HepG2 (cell line): ENCODE results near the gene CCDC57. TPM values are rescaled to one million over a fixed set of nuclear protein-coding genes. Genes with fewer than 3 reads are reported as not detected.

ENCODE experiments used
- BORCS8-MEF2B ChIP-seq: sonication (generic); formaldehyde crosslinking; IDR thresholded peaks from 2 replicates; pipeline ENCODE4 v1.8.0; 2022; ENCODE audit warnings: mild to moderate bottlenecking, missing genetic modification reagents
- CENPT ChIP-seq: sonication (generic); formaldehyde crosslinking; IDR thresholded peaks from 2 replicates; pipeline ENCODE4 v1.8.0; 2022; ENCODE audit warnings: low read depth, mild to moderate bottlenecking, moderate library complexity, missing genetic modification reagents
- HMG20B ChIP-seq: conservative IDR thresholded peaks from 2 replicates; pipeline ENCODE4 v1.6.1; 2016; ENCODE audit warnings: missing genetic modification reagents, missing compliant biosample characterization
- KLF6 ChIP-seq: IDR thresholded peaks from 2 replicates; pipeline ENCODE4 v1.8.0; 2016; ENCODE audit warnings: missing biosample characterization, missing genetic modification reagents
- MEIS2 ChIP-seq: sonication (generic); formaldehyde crosslinking; IDR thresholded peaks from 2 replicates; pipeline ENCODE4 v1.9.0; 2021; ENCODE audit warnings: mild to moderate bottlenecking, missing genetic modification reagents
- MXD4 ChIP-seq: IDR thresholded peaks from 2 replicates; pipeline ENCODE4 v1.6.1; 2016; ENCODE audit warnings: mild to moderate bottlenecking, missing biosample characterization, missing genetic modification reagents
- NCOR1 ChIP-seq: fragments of 200-600 bp; sonication (generic); IDR thresholded peaks from 2 replicates; pipeline ENCODE4 v1.7.0; 2017; ENCODE audit warnings: antibody characterized with exemption, low read length, borderline replicate concordance
- PAF1 ChIP-seq: IDR thresholded peaks from 2 replicates; pipeline ENCODE4 v1.6.1; 2016; ENCODE audit warnings: missing genetic modification reagents, missing compliant biosample characterization
- POLR2G ChIP-seq: fragments of 200-400 bp; formaldehyde crosslinking; IDR thresholded peaks from 2 replicates; pipeline ENCODE4 v1.6.1; 2018; ENCODE audit warnings: mild to moderate bottlenecking, low read depth, low read length, moderate library complexity
- RFXANK ChIP-seq: IDR thresholded peaks from 2 replicates; pipeline ENCODE4 v1.6.1; 2016
- SNAI1 ChIP-seq: sonication (generic); formaldehyde crosslinking; IDR thresholded peaks from 2 replicates; pipeline ENCODE4 v1.5.0; 2020; ENCODE audit warnings: mild to moderate bottlenecking, missing genetic modification reagents, borderline replicate concordance
- SOX13 ChIP-seq, 3 experiments: fragments of 450-650 bp in 1 of 3; sonication (generic) in 1 of 3; formaldehyde crosslinking in 1 of 3; IDR thresholded peaks in 2 of 3; conservative IDR thresholded peaks in 1 of 3; 2 replicates each; pipeline versions ENCODE4 v1.5.0 to v1.6.1; 2016 to 2020; ENCODE audit warnings: antibody characterized with exemption in 1 of 3, mild to moderate bottlenecking in 1 of 3, missing compliant biosample characterization in 1 of 3, missing genetic modification reagents in 1 of 3, moderate library complexity in 1 of 3
- SPEN ChIP-seq: sonication (generic); formaldehyde crosslinking; IDR thresholded peaks from 2 replicates; pipeline ENCODE4 v1.5.1; 2020; ENCODE audit warnings: low read depth, mild to moderate bottlenecking, missing genetic modification reagents
- THAP11 ChIP-seq: IDR thresholded peaks from 2 replicates; pipeline ENCODE4 v1.6.1; 2016; ENCODE audit warnings: missing biosample characterization, missing genetic modification reagents
- ZFP36L1 ChIP-seq: sonication (generic); formaldehyde crosslinking; IDR thresholded peaks from 2 replicates; pipeline ENCODE4 v1.8.0; 2022; ENCODE audit warnings: mild to moderate bottlenecking, missing genetic modification reagents, moderate library complexity
- ZFX ChIP-seq: sonication (generic); formaldehyde crosslinking; IDR thresholded peaks from 2 replicates; pipeline ENCODE4 v1.4.0; 2020; ENCODE audit warnings: mild to moderate bottlenecking, low read depth, missing genetic modification reagents, moderate library complexity
- ZMAT3 ChIP-seq: sonication (generic); formaldehyde crosslinking; conservative IDR thresholded peaks from 2 replicates; pipeline ENCODE4 v1.7.0; 2021; ENCODE audit warnings: missing genetic modification reagents
- ZNF329 ChIP-seq: sonication (generic); formaldehyde crosslinking; IDR thresholded peaks from 2 replicates; pipeline ENCODE4 v1.9.0; 2021; ENCODE audit warnings: low read depth, mild to moderate bottlenecking, missing genetic modification reagents
- ZNF383 ChIP-seq: sonication (generic); formaldehyde crosslinking; IDR thresholded peaks from 2 replicates; pipeline ENCODE4 v1.4.0; 2020; ENCODE audit warnings: missing genetic modification reagents, mild to moderate bottlenecking, borderline replicate concordance
- ZNF44 ChIP-seq: sonication (generic); formaldehyde crosslinking; IDR thresholded peaks from 2 replicates; pipeline ENCODE4 v1.5.1; 2020; ENCODE audit warnings: mild to moderate bottlenecking, missing genetic modification reagents
- ZNF441 ChIP-seq: sonication (generic); formaldehyde crosslinking; IDR thresholded peaks from 2 replicates; pipeline ENCODE4 v1.7.0; 2021; ENCODE audit warnings: missing genetic modification reagents, borderline replicate concordance
- ZNF720 ChIP-seq: sonication (generic); formaldehyde crosslinking; IDR thresholded peaks from 2 replicates; pipeline ENCODE4 v1.4.0; 2020; ENCODE audit warnings: missing genetic modification reagents
- ZNF724P ChIP-seq: sonication (generic); formaldehyde crosslinking; IDR thresholded peaks from 2 replicates; pipeline ENCODE4 v1.8.0; 2022; ENCODE audit warnings: missing genetic modification reagents, borderline replicate concordance
- polyA plus RNA-seq, 8 experiments: library from polyadenylated mRNA; depleted of rRNA in 3 of 8; stranded (reverse) in 7 of 8; unstranded in 1 of 8; fragments of >200 nt; fragmentation: Illumina TruSeq in 4 of 8; extraction: Trizol in 4 of 8; gene quantifications; 2 replicates each; pipeline versions ENCODE4 v1.2.1 to v1.2.3, GENCODE V29; 2011 to 2016; ENCODE audit warnings: low read depth in 4 of 8, missing spikeins in 1 of 8, mixed read lengths in 1 of 8; ENCODE audit not compliant: insufficient read depth in 1 of 8
- total RNA-seq, 5 experiments: library from RNA; depleted of rRNA; stranded (reverse); fragments of >200 nt; fragmentation: Illumina TruSeq; extraction: Trizol; gene quantifications; 2 replicates each; pipeline ENCODE4 v1.2.3, GENCODE V29; 2016; ENCODE audit warnings: low read depth in 1 of 5
- TF ChIP-seq, protein P1 (sequence below): sonication (generic); formaldehyde crosslinking; conservative IDR thresholded peaks from 2 replicates; pipeline ENCODE4 v1.8.1; 2023; ENCODE audit warnings: missing genetic modification reagents
- TF ChIP-seq, protein P2 (sequence below): sonication (generic); formaldehyde crosslinking; IDR thresholded peaks from 2 replicates; pipeline ENCODE4 v1.5.0; 2020; ENCODE audit warnings: missing genetic modification reagents, mild to moderate bottlenecking, borderline replicate concordance
- TF ChIP-seq, protein P3 (sequence below): sonication (generic); formaldehyde crosslinking; IDR thresholded peaks from 2 replicates; pipeline ENCODE4 v1.5.1; 2020; ENCODE audit warnings: mild to moderate bottlenecking, missing genetic modification reagents, borderline replicate concordance
- TF ChIP-seq, protein P4 (sequence below): sonication (generic); formaldehyde crosslinking; IDR thresholded peaks from 2 replicates; pipeline ENCODE4 v1.8.1; 2023; ENCODE audit warnings: mild to moderate bottlenecking, missing genetic modification reagents, borderline replicate concordance
- TF ChIP-seq, protein P5 (sequence below): sonication (generic); formaldehyde crosslinking; IDR thresholded peaks from 2 replicates; pipeline ENCODE4 v1.8.0; 2022; ENCODE audit warnings: low read depth, missing genetic modification reagents

The CCDC57 gene
- total and polyA plus RNA-seq, 2 of the 13 experiments (the other 11 are each of a cell fraction or from before 2014, with no cell fraction given): 59.3 to 59.9 TPM

DNA sequence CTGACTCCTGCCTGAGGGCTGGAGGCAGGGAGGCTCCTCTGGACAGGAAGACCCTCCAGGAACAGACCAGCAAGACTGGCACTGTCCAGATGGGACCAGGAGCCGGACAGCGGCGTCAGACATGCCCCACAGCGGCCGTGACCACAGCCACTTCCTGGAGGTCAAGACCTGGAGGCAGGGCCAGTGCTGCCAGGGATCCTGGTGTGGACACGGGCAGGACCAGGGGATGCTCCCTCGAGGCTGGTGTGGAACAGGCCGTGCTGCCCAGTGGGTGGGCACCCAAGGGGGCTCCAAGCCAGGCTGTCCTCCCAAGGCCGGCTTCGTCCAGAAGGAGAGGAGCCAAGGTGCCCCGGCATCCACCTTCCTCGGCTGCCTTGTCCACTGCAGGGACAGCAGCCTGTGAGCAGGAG lies 4.5 kb upstream of the CCDC57 start (continued):
- TF ChIP-seq MEIS2 (CRISPR knock-in tag): 0 out of 2 replicates have a peak, but pooled peaks have one; percentile 8
- TF ChIP-seq SPEN (CRISPR knock-in tag): no peak
- TF ChIP-seq, protein P1, sequence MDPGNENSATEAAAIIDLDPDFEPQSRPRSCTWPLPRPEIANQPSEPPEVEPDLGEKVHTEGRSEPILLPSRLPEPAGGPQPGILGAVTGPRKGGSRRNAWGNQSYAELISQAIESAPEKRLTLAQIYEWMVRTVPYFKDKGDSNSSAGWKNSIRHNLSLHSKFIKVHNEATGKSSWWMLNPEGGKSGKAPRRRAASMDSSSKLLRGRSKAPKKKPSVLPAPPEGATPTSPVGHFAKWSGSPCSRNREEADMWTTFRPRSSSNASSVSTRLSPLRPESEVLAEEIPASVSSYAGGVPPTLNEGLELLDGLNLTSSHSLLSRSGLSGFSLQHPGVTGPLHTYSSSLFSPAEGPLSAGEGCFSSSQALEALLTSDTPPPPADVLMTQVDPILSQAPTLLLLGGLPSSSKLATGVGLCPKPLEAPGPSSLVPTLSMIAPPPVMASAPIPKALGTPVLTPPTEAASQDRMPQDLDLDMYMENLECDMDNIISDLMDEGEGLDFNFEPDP: no peak
- TF ChIP-seq ZNF720 (CRISPR knock-in tag): no peak
- TF ChIP-seq PAF1: no peak
- TF ChIP-seq, protein P2, sequence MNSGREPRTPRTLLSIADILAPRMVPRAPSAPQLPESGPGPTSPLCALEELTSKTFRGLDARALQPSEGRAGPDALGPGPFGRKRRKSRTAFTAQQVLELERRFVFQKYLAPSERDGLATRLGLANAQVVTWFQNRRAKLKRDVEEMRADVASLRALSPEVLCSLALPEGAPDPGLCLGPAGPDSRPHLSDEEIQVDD: no peak
- no peak for TF ChIP-seq ZFP36L1 (CRISPR knock-in tag)
- no peak for TF ChIP-seq ZNF724P
- TF ChIP-seq CENPT: peak; percentile 50; the same call in 1 of the 2 replicates
- TF ChIP-seq RFXANK (CRISPR knock-in tag): no peak
- TF ChIP-seq ZNF44: no peak
- no peak; the same call in 1 of the 2 replicates for TF ChIP-seq ZFX (CRISPR knock-in tag)
- no peak for TF ChIP-seq HMG20B (CRISPR knock-in tag)
- TF ChIP-seq, protein P3, sequence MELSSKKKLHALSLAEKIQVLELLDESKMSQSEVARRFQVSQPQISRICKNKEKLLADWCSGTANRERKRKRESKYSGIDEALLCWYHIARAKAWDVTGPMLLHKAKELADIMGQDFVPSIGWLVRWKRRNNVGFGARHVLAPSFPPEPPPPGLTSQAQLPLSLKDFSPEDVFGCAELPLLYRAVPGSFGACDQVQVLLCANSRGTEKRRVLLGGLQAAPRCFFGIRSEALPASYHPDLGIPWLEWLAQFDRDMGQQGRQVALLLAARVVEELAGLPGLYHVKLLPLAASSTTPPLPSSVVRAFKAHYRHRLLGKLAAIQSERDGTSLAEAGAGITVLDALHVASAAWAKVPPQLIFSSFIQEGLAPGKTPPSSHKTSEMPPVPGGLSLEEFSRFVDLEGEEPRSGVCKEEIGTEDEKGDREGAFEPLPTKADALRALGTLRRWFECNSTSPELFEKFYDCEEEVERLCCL: no peak
- TF ChIP-seq KLF6 (CRISPR knock-in tag): no peak
- TF ChIP-seq ZNF329 (CRISPR knock-in tag): no peak
- TF ChIP-seq ZNF383 (CRISPR knock-in tag): peak; percentile 80; the same call in 1 of the 2 replicates
- peak; percentile 73 for TF ChIP-seq POLR2G
- TF ChIP-seq THAP11 (CRISPR knock-in tag): no peak
- TF ChIP-seq, protein P4, sequence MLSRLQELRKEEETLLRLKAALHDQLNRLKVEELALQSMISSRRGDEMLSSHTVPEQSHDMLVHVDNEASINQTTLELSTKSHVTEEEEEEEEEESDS: peak; percentile 52; the same call in 1 of the 2 replicates
- TF ChIP-seq ZMAT3 (CRISPR knock-in tag): no peak
- TF ChIP-seq SNAI1 (CRISPR knock-in tag): 0 out of 2 replicates have a peak, but pooled peaks have one; percentile 20
- no peak for TF ChIP-seq SOX13 (IDR thresholded peaks at IDR 0.05)
- TF ChIP-seq SOX13 (CRISPR knock-in tag; conservative IDR thresholded peaks at IDR 0.05 in 1 of 2, IDR thresholded peaks at IDR 0.05 in 1 of 2): no peak
- TF ChIP-seq NCOR1: no peak
- TF ChIP-seq BORCS8-MEF2B (CRISPR knock-in tag): peak; percentile 46; the same call in 1 of the 2 replicates
- TF ChIP-seq, protein P5, sequence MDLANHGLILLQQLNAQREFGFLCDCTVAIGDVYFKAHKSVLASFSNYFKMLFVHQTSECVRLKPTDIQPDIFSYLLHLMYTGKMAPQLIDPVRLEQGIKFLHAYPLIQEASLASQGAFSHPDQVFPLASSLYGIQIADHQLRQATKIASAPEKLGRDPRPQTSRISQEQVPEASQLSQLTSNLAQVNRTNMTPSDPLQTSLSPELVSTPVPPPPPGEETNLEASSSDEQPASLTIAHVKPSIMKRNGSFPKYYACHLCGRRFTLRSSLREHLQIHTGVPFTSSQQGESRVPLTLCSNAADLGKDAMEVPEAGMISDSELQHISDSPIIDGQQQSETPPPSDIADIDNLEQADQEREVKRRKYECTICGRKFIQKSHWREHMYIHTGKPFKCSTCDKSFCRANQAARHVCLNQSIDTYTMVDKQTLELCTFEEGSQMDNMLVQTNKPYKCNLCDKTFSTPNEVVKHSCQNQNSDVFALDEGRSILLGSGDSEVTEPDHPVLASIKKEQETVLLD (CRISPR knock-in tag): no peak
- TF ChIP-seq ZNF441 (CRISPR knock-in tag): no peak
- TF ChIP-seq MXD4 (CRISPR knock-in tag): no peak; the same call in 1 of the 2 replicates
